NK-92 treated with Interleukin-12 subunit alpha and Interleukin-12 subunit beta, amount 100 ng/mL, for 24 hours (cell line): ENCODE results near the gene GRHL3.

Source experiments
- DNase-seq: peaks from one replicate; lab custom pipeline; 2025; lab: John Stamatoyannopoulos, UW

The GRHL3 gene

GRCh38 chr1:24317956-24318614 lies 1.1 kb upstream of the GRHL3 start:
- no peak for DNase-seq

GRCh38 chr1:24318615-24319311 lies 394 bp upstream of the GRHL3 start:
- no peak for DNase-seq

GRCh38 chr1:24319962-24320361 lies 805 bp downstream of the GRHL3 start:
- no peak for DNase-seq

- no peak for DNase-seq
These were observed 2.0 kb downstream of the GRHL3 start for GRCh38 chr1:24321126-24321525.

GRCh38 chr1:24321697-24322469 lies 2.7 kb downstream of the GRHL3 start:
- no peak for DNase-seq

- DNase-seq: no peak
These were observed 3.5 kb downstream of the GRHL3 start for GRCh38 chr1:24322470-24323177.

- no peak for DNase-seq
These were observed 4.1 kb downstream of the GRHL3 start for GRCh38 chr1:24323281-24323680.

GRCh38 chr1:24324903-24325302 lies 5.7 kb downstream of the GRHL3 start:
- DNase-seq: no peak

GRCh38 chr1:24325587-24326449 lies 6.7 kb downstream of the GRHL3 start:
- DNase-seq: no peak

- no peak for DNase-seq
These were observed 8.3 kb downstream of the GRHL3 start for GRCh38 chr1:24327486-24327885.

- DNase-seq: no peak
These were observed 8.7 kb downstream of the GRHL3 start for GRCh38 chr1:24327891-24328290.

GRCh38 chr1:24329331-24329730 lies 10.2 kb downstream of the GRHL3 start:
- no peak for DNase-seq

GRCh38 chr1:24329797-24330543 lies 10.8 kb downstream of the GRHL3 start:
- DNase-seq: no peak

GRCh38 chr1:24331961-24332673 lies 13.0 kb downstream of the GRHL3 start:
- no peak for DNase-seq

GRCh38 chr1:24336075-24336474 lies 16.9 kb downstream of the GRHL3 start:
- no peak for DNase-seq

GRCh38 chr1:24337455-24337854 lies 18.3 kb downstream of the GRHL3 start:
- DNase-seq: no peak

GRCh38 chr1:24338447-24338846 lies 19.3 kb downstream of the GRHL3 start:
- DNase-seq: no peak

GRCh38 chr1:24339996-24340395 lies 20.8 kb downstream of the GRHL3 start:
- DNase-seq: no peak

- DNase-seq: no peak
These were observed 21.6 kb downstream of the GRHL3 start for GRCh38 chr1:24340770-24341169.

- no peak for DNase-seq
These were observed 22.1 kb downstream of the GRHL3 start for GRCh38 chr1:24341260-24341659.
